D721Med (cell line): ENCODE results near the gene U2SURP.

Source experiments
- DNase-seq: peaks from one replicate; pipeline ENCODE4 v3.0.0; 2011; ENCODE audit warnings: low spot score; ENCODE audit not compliant: insufficient read length
- FAIRE-seq: peaks from 2 replicates; lab custom pipeline; 2011; peaks lifted over from hg19 to GRCh38; lab: Jason Lieb, UNC
- CTCF ChIP-seq: IDR thresholded peaks from 2 replicates; pipeline ENCODE4 v1.5.1; 2012; ENCODE audit warnings: mild to moderate bottlenecking, control low read depth; ENCODE audit not compliant: insufficient read depth; ENCODE audit errors: missing control alignments

The U2SURP gene

GRCh38 chr3:143095813-143096212 lies 94.4 kb downstream of the U2SURP start:
- TF ChIP-seq CTCF, result no peak
- FAIRE-seq, result no peak
- DNase-seq, result no peak

- no peak for TF ChIP-seq CTCF
- no peak for FAIRE-seq
- DNase-seq, result no peak
Measured at GRCh38 chr3:143098032-143098764, 96.8 kb downstream of the U2SURP start.

GRCh38 chr3:143099210-143099609 lies 97.8 kb downstream of the U2SURP start:
- no peak for DNase-seq
- no peak for TF ChIP-seq CTCF
- FAIRE-seq, result no peak

- no peak for DNase-seq
- no peak for TF ChIP-seq CTCF
- no peak for FAIRE-seq
Measured at GRCh38 chr3:143099690-143100089, 98.3 kb downstream of the U2SURP start.

GRCh38 chr3:143100451-143100850 lies 99.1 kb downstream of the U2SURP start:
- no peak for TF ChIP-seq CTCF
- no peak for FAIRE-seq
- DNase-seq, result no peak

- DNase-seq (no peak), FAIRE-seq (no peak)
- TF ChIP-seq CTCF, result no peak
Measured at GRCh38 chr3:143101792-143102381, 100.5 kb downstream of the U2SURP start.

- DNase-seq, result no peak
- FAIRE-seq, result no peak
- TF ChIP-seq CTCF, result no peak
Measured at GRCh38 chr3:143103652-143104051, 102.3 kb downstream of the U2SURP start.
